Femur (tissue), 1 donor: Measurements from ENCODE around the gene REPS1.
"Not testable (repeated sequence)": the region's sequence is repeated elsewhere in the genome, so short reads cannot be mapped to it uniquely, and the experiment has no call there.

Experiments
- DNase-seq: peaks from one replicate; pipeline ENCODE4 v3.0.0-alpha.2; 2017

Gene REPS1, protein sequence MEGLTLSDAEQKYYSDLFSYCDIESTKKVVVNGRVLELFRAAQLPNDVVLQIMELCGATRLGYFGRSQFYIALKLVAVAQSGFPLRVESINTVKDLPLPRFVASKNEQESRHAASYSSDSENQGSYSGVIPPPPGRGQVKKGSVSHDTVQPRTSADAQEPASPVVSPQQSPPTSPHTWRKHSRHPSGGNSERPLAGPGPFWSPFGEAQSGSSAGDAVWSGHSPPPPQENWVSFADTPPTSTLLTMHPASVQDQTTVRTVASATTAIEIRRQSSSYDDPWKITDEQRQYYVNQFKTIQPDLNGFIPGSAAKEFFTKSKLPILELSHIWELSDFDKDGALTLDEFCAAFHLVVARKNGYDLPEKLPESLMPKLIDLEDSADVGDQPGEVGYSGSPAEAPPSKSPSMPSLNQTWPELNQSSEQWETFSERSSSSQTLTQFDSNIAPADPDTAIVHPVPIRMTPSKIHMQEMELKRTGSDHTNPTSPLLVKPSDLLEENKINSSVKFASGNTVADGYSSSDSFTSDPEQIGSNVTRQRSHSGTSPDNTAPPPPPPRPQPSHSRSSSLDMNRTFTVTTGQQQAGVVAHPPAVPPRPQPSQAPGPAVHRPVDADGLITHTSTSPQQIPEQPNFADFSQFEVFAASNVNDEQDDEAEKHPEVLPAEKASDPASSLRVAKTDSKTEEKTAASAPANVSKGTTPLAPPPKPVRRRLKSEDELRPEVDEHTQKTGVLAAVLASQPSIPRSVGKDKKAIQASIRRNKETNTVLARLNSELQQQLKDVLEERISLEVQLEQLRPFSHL

DNA sequence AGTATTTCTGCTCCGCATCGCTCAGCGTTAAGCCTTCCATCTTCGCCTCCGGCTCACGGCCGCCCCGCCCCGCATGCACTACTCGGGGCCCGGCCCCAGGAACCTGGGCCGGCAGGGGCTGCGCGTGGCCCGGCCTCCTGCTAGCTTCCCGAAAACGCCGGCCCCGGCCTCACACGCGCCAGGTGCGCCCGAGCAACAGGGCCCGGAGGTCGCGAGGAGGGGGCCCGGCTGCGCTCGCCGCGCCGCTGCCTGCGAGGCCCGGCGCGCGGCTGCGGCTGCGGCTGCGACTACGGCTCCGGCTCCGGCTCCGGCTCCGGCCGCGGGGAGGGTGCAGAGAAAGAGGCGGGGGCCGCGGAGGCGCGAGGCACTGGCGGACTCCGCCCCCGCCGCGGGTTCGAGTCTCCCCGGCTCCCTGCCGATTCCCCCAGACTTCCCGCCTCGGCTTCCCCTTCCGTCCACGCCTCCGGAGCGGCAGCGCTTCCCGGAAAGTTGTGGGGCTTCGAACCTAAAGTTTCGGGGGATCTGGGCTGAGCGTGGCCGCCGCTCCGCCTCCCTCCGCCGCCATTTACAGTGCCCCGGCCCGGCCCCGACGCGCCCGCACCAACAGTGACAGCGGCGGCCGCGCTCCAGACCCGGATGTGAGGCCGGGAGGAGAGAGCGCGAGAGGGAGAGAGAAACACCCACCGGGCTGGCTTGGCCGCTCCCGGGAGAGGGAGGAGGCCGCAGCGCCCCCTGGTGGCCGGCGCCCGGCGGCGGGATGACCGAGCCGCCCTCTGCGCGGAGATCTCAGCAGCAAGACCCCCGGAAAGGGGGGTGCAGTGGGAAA lies at the start of gene REPS1:
REPS1 (minus strand) TSS at position 611 of the 826 bp plus-strand sequence; CDS start at position 40, 571 bp downstream.
- DNase-seq: peak; percentile 95

DNA sequence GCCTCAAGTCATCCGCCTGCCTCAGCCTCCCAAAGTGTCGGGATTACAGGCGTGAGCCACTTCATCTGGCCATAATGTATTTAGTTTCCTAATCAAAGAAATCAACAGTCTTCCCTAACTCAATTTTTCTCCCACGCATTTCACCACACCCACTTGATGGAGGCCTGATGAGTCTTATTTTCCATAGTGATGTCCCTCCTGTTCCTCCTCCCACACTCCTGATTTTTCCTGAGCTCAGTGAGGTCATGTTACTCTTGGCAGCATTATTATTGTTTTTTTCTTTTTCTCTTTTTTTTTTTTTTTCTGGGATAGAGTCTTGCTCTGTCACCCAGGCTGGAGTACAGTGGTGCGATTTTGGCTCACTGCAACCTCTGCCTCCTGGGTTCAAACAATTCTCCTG lies 49.4 kb upstream of the REPS1 start:
- DNase-seq: no peak

DNA sequence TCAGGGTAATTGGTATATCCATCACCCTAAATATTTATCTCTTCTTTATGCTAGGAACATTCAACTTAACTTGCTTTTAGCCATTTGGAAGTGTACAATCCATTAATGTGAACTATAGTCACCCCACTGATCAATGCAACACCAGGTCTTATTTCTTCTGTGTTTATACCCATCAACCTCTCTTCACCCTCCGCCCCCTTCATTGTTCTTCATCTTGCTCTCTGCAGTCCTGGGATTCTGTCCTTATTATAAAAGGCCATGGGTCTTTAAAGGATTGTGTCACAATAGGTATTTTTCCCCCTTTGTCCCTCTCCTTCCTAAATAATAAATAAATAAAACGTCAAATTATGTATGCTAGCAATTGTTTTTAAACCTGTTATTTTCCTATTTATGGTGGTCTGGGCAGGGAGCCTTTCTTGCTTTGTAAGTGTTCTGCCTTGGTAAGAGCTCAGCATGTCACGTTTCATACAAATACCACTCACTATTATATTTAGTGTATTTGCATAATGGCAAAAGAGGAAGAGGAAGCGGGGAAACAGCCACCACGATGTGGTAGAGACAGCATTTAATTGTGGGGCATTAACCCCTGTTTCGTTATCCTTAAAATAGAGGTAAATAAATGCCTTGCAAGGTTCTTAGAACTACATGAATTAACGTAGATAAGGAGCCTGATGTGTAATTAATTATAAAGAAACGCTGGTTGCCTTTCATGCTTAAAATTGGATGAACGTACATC lies 42.3 kb upstream of the REPS1 start:
- DNase-seq: no peak

DNA sequence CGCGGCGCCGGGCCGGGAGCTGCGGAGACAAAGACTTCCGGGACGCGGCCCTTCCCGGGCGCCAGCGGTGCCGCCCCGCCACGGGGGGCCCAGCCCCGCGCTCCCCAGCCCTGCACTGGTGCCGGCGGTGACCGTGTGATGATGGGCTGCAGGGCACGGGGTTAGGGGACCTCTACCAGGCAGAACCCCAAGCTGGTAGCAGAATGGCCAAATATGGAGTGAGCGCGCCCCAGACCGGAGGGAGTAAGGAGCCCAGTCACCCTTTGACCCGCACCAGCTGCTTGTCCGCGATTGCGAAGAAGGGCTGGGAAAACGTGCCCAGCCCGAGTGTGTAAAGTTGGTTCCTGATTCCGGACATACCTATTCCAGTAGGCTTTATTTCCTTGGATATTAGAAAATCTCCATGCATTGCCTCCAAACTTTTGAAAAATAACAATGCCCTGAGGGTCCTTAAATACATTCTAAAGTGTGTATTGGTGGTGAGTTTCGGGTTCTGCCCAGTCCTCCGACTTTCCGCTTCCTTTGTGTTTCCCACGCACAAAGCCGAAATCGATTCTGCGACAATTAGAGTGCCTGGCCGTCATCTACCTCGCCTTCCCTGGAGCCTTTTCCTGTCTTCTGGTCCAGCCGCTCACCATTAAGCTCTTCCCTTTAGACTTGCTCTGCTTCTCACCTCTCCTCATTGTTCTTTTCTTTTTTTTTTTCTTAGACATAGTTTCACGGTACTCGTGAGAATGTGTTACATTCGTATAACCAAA lies 41.6 kb upstream of the REPS1 start:
- peak; percentile 60 for DNase-seq

DNA sequence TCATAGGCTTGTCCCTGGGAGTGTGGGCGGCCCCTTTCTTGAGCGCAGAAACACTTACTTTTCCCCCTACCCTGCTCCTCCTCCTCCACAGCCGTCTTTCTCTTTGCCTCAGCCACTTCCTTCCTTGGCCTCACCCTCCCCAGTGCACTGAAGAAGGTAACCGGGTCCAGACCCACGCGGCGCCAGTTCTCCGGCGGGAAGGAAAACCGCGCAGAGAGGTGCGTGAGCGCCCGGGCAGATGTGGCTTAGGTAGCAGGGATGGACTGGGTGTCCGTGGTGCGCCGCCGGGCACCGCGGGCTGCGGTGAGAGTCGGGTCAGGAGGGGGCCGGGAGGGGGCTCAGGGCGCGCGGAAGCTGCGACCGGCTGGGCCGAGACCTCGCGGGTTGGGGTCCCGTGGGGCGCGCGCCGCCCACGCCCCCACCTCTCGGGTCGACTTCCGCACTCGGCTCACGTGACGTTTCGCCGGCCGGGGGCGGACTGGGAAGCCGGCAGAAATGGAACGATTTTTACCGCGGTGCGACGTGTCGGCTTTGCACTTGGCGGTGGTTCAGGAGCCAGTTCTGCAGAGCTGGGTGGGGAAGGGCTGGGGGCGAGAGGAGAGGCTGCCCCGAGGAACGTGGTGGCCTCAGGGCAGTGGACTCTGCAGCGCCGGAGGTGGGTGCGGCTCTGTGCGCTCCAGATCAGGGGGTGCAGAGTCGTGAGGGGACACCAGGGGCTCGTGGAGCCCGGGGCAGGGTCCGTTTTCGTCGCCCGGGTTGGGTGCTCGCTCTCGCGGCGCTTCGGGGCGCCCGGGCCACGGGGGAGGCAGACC lies 40.8 kb upstream of the REPS1 start, which contains the start of gene ABRACL:
ABRACL (plus strand) TSS at position 88 of the 812 bp plus-strand sequence. CDS start 5,416 bp downstream, outside the sequence.
- peak; percentile 77 for DNase-seq

DNA sequence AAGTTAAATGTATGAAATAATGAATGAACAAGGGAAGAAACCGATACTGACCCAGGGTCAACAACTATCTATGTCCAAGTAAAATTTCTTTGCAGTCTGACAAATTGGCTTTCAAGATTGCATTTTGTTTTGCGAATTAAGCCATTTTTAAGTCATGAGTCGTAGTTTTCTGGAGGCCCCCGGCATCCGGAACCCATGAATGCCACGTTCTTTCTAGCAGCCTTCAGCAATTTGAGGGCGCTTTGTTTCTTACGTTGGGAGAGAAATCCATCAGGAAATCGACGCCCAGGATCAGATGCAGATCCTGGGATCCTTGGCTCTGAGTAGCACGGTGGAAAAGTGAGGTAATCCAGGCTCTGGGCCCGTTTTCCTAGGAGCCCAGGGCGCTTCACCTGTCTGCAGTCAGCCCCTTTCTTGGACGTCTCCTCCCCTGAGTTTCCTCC lies 40.2 kb upstream of the REPS1 start:
- DNase-seq: no peak

DNA sequence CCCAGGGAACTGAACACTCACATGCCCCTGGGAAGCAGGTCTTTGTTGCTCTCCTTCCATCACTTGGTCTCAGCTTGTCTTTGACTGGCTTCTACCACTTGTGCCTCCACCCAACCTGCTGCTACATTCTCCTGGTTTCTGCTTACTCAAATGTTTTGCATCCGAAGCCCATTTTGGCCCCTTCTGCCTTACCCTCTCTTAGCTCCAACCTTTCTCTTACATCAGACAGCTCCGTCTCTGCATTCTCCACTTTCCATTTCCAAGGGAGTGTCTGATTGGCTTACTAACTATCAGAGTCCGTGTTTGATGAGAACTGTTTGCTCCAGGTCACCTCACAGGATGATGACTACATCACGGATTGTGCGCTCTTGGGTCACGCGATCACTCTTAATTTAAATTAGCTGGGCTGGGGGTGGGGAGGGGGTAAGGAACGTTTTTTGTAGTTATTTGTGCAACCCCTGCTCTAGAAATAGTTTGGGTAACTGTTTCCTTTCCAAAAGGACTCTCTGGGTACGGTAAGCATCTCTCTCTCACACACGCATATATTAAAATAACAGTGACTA lies 39.6 kb upstream of the REPS1 start:
- DNase-seq: no peak

DNA sequence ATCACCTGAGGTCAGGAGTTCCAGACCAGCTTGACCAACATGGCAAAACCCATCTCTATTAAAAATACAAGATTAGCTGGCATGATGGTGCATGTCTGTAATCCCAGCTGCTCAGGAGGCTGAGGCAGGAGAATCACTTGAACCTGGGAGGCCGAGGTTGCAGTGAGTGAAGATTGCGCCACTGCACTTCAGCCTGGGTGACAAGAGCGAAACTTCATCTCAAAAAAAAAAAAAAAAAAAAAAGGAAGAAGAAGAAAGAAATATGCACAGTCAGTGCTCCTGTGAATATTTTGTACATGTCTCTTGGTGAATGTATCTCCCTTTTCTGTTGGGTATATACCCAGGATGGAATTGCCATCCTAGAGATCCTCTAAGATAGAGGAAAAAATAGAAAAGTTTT lies 37.4 kb upstream of the REPS1 start:
- DNase-seq: not testable (repeated sequence)

DNA sequence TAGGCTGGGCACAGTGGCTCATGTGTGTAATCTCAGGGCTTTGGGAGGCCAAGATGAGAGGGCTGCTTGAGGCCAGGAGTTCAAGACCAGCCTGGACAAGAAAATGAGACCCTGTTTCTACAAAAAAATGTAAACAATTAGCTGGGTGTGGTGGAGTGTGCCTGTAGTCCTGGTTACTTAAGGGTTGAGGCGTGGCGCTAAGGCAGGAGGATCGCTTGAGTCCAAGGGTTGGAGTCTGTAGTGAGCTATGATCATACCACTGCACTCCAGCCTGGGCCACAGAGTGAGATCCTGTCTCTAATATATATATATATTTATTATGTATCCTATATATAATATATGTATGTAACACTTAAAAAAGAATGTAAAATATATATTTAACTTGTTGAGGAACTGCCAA lies 32.6 kb upstream of the REPS1 start:
- no peak for DNase-seq

DNA sequence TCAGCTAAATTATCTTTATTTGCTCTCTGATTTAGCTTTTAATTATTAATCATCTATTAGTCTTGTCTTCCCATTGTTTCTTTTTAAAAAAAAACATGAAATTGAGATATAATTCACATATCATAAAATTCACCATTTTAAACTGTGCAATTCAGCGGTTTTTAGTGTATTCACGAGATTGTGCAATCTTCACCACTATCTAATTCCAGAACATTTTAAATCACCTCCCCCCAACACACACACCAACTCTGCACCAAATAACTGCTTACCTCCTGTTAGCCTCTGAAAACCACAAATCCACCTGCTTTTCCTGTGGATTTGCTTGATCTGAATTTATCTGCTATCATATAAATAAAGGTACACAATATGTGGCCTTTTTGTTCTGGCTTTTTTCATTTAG lies 31.7 kb upstream of the REPS1 start:
- DNase-seq: no peak

DNA sequence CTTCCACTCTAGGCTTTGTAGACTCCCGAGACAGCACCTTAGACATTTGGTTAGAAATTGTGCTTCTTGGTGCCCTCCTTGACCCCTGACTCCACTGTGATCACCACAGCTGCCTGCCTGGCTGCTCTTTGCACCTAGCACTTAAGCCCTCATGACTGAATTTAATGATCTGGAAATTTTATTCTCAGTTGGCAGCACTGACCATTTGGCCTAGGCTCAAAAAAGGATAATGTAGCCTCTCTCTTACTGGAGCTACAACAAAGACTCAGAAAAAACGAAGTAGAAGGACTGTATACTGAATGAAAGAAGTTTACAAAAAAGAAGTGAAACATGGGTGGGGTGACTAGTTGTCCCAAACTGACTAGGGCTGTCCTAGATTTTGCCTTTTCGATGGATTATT lies 29.2 kb upstream of the REPS1 start:
- DNase-seq: no peak

DNA sequence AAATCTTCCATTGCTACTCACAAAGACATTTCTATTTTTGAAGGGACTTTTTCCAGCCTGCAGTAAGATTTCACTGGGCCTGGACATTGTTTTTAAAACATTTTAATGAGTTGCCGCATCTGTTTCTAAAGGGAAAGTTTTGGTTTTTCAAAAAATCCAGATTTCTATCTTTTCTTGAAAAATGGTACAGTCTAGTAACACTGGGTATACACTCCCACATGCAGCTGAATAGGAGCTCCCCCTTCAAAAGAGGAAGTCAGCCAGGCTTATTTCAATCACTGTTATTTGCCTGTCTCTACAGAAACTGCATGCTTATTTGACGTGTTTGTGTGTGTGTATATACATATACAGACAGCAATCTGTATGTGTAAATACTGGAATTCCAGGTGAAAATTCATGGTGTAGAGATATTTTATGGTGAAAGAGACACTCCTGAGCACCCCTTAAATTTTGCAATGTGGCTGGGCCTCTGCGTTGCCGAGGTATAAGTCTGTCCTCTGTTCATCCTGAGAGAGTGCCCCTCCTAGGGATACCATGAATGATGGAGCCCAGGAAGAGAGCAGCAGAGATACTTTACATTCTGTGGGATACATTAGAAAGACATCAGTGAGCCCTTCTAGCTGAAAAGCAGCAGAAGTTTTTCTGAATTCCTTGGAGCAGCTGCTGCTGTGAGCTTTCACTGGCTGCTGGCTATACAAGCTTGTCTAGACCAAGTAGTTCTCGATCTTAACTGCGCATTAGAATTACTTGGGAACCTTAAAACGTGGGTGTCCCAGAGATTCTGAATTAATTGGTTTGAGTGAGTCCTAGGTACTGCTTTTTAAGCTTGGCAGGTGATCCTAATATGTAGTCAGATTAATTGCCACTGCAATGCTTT lies 28.5 kb upstream of the REPS1 start:
- no peak for DNase-seq

DNA sequence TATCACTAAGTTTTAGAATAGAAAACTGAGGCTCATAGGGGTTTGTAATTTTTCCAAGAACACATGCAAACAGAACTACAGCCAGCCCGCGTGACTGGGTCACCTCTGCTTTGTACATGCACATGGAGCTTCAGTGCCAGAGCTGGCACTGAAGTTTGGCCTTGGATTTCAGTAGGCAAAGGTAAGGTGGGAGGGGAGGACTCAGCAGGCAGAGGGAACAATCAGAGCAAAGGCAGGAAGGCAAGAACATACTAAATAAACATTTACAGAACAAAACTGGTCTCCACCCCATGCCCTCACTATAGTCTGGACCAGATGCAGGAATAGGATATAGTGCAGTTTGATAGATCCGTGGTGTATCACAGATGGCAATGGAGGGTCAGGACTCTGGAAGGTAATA lies 26.9 kb upstream of the REPS1 start:
- no peak for DNase-seq

DNA sequence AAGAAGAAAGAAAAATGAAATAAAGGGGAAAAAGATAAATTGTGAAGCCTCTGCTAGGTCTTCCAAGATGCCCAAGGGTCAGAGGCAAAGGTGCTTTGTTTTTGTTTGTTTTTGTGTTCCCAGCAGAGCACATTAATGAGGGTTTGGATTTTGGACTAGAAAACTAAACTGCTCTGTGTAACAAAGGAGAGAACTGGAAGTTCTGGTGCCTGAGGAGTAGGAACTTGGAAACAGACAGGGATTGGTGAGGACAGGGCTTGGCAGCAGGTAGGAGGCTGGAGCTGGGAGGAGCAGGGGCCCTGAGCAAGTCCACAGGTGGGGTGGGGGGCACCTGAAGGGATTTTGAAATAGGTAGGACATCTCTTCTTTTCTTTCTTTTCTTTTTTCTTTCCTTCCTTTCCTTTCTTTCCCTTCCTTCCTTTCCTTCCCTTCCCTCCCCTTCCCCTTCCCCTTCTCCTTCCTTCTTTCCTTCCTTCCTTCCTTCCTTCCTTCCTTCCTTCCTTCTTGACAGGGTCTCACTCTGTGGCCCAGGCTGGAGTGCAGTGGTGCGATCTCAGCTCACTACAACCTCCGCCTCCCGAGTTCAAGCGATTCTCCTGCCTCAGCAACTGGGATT lies 25.2 kb upstream of the REPS1 start:
- DNase-seq: no peak

DNA sequence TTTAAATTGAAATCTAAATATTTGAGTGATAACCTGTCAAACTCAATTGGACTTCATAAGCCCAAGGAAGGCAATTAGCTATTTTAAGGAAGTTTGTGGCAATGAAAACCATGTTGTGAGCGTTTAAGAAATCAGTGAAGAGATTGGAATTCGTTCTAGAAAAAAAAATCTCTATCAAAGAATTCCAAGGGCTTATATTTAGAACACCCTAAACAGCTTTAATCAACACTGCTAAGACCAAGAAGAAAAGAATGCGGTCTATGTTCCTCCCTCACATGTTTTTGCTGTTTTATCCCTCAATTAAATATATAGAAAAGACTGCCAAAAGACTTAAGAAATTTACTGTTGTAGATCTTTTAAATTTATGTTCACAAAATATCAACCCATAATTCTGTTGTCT lies 23.9 kb upstream of the REPS1 start:
- DNase-seq: no peak

DNA sequence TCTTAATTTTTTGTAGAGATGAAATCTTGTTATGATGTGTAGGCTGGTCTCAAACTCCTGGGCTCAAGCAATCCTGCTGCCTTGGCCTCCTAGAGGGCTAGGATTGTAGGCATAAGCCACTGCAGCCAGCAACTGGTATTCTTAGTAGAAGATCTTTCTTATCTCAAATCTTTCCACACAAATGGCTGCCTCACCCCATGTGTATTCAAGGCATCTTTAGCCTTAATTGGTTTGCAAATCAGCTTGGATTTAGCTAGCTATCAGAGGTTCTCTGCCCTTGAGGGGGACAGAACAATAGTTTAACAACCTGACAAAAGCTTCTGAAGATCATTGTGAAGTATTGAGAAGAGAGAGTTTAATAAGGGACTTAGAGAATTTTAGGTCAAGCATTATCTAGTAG lies 22.6 kb upstream of the REPS1 start:
- DNase-seq: no peak

DNA sequence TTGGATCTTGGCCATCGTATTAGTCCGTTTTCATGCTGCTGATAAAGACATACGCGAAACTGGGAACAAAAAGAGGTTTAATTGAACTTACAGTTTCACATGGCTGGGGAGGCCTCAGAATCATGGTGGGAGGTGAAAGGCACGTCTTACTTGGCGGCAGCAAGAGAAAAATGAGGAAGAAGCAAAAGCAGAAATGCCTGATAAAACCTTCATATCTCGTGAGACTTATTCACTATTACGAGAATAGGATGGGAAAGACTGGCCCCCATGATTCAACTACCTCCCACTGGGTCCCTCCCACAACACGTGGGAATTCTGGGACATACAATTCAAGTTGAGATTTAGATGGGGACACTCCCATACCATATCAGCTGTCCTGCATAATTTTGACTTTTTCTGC lies 20.1 kb upstream of the REPS1 start:
- DNase-seq: no peak

DNA sequence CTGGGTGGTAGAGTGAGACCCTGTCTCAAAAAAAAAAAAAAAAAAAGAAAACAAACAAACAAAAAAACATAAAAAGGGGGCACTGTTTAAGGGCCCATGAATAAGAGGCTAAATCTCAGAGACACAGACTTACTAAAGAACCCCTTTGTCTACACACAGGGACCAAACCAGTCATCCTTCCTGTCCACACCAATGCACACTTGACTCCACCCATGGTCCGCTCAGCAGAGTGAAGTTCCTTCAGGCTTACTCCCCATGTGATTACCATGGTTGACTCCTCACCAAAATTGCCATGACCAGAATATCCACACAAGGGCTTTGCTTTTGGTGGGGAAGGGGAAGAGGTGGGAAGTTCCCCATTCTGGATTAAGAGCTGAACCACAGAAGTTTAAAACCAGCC lies 19.4 kb upstream of the REPS1 start:
- no peak for DNase-seq

DNA sequence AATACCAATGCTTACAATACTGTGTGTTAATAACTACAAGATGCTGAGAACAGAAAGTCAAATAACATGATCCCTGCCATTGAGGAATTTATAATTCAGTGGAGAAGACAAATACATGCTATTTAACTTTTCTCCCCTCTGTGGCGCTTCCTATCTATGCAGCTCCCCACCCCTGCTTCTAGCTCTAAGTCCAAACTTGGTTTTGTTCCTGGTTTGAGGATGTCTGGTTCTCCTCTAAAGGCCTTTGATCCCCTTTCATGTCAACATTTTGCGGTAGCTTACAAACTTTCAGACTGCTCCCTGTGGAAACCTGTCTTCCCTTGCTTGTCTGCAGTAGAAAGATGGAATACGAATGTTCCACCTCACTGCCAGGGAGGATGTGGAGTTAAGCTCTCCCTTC lies 18.4 kb upstream of the REPS1 start:
- no peak for DNase-seq
